ENCODE data around the gene DPEP1.
A peak's percentile ranks its signal among the peaks of the same experiment; 100 is the strongest.

The DPEP1 gene

DNA sequence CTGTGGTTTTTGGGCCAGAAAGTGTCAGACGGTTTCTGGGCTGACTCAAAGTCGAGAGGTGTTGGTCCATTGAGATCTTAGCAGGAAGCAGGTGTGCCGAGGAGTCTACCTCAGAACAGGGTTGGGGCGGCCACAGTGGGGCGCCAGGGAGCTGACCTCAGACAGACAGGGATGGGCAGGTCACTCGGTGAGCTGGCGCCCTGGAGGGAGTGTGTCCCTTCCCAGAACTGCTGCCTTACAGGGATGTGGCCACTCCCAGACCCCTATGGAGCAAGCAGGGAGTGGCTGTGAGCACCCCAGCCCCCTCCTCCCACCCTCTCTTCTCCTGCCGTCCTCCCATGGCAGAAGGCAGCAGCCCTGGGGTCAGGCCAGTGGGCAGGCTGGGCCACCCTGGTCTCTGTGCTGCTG, 14.0 kb upstream of the DPEP1 start:
- peak in 1 of 2 donors; percentile 34 for DNase-seq

DNA sequence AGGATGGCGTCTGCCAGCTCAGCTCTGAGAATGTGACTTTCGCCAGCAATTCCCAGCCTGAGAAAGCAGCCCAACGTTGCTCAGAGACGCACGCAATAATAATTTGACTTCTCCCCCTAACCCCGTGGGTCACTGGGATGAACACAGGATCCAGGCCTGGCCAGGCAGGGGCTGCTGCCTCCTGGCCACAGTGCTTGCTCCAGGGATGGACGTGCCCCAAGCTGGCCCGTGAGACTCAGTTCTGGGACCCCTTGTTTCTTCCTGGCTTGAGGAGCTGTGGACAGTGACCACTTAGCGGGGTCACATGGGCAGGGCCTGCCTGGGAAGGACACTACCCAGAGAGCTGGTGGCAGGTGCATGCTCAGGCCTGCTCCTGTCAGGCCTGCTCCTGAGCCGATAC, 13.5 kb upstream of the DPEP1 start:
- no peak for DNase-seq

DNA sequence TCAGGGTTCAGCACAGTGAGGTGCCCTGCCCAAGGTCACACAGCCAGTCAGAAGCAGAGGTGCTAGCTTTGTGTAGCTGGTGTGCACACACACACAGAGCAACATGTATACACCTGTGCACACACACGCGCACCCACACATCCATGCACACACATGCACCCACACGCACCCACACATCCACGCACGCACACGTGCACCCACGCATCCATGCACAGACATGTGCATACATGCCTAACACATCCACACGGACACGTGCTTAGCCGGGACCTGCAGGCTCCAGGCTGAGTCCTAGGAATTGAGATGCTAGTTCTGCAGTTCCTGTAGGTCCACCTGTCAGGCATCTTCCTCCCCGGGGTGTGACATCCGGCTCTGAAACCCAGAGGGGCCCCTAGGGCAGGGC, 13.0 kb upstream of the DPEP1 start:
- DNase-seq: no peak

DNA sequence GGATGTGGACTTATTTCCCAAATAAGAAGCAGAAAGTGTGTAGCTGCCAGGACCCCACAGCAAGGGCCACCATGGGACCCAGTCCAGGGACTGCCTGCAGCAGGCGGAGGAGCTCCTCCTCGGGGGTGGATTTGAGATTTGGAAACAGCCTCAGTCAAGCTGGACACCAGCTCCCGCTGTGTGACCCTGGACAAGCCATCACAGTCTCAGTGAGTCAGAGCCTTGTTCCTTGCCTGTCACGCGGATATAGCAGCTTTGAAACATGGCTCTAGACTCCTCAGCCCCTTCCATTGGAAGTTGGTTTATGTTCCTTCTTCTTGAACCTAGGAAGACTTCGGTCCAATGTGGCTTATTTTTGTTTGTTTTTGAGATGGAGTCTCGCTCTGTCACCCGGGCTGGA, 12.5 kb upstream of the DPEP1 start:
- no peak for DNase-seq

DNA sequence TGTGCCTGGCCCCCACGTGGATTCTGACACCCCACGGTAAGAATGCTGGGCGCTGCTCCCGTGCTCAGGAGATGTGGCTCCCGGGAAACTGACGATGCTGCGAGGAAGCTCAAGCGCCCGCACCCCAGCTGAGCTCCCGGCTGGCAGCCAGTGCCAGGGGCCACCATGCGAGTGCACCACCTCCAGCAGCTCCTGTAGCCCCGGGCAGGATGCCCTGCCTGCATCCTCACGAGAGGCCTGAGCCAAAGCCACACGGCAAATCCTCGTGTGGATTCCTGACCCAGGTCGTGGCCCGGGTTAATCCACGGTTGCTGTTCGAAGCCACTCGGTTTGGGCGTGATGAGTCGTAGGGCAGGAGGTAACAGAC, 11.6 kb upstream of the DPEP1 start:
- DNase-seq: no peak

DNA sequence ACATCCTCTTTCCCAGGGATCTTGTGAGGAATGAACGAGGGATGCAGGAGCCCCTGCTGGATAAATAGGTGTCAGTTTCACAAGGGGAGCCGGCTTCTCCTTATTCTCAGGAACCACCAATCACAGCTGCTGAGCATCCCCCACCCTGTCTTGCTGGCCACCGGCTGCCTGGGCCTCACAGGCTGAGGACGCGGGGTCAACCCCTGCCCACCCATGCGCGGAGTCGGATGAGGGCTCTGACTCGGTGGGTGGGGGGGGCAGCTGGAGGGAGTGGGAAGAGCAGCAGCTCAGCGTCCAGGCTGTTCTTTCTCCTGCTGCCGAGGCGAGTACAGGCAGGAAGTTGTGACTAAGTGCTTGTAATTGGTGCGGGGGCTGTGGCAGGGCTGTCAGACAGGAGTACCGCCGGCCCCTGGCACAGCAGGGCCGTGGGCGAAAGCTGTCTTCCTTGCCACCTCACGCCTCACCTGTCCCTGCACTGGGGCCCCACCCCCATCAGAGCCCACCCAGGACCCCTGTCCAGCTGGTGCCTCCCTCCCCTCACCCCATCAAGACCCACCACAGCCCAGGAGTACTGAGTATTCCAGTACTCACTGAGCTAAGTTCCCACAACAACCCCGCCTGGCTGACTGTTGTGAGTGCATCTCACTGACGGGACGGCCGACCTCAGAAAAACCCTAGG, 11.0 kb upstream of the DPEP1 start:
- peak; percentile 51 to 55 for DNase-seq

DNA sequence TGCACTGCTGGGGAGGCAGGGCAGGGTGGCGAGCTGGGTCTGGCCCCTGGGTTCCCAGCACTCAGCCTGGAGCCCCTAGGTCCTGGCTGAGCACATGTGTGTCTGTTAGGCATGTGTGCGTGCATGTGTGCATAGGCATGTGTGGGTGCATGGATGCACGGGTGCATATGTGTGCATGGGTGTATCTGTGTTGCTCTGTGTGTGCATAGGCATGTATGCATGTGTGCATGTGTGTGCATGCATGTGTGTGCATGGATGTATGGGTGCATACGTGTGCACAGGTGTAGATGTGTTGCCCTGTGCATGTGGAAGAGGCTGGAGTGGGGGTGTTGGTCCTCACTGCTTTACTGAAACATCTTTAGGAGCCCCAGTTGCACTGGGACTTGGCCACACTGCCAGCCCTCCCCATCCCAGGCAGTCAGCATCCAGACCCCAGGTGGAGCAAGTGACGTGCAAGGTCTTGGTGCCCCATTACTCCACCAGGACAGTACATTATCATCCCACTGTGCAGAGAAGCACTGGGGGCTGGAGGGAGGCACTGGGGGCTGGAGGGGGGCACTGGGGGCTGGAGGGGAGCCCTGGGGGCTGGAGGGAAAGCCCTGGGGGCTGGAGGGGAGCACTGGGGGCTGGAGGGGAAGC, 10.4 kb upstream of the DPEP1 start:
- DNase-seq: no peak

DNA sequence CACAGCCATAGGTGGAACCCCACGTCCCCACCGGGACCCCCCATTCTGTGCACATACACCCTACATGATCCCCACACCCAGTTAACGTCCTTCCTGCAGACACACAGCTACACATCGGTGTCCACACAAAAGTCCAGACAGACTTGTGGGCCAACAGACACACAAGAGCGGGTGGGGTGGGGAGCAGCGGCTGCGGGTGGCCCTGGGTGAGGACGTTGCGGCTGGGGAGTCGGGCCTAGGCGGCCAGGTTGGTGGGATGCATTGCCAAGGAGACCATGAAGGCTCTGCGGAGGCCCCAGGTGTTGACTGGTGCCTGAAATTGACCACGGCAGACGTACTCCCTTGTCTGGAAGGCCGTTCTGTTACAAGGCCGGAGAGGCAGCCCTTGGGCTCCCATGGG, 8.7 kb upstream of the DPEP1 start:
- DNase-seq: no peak

DNA sequence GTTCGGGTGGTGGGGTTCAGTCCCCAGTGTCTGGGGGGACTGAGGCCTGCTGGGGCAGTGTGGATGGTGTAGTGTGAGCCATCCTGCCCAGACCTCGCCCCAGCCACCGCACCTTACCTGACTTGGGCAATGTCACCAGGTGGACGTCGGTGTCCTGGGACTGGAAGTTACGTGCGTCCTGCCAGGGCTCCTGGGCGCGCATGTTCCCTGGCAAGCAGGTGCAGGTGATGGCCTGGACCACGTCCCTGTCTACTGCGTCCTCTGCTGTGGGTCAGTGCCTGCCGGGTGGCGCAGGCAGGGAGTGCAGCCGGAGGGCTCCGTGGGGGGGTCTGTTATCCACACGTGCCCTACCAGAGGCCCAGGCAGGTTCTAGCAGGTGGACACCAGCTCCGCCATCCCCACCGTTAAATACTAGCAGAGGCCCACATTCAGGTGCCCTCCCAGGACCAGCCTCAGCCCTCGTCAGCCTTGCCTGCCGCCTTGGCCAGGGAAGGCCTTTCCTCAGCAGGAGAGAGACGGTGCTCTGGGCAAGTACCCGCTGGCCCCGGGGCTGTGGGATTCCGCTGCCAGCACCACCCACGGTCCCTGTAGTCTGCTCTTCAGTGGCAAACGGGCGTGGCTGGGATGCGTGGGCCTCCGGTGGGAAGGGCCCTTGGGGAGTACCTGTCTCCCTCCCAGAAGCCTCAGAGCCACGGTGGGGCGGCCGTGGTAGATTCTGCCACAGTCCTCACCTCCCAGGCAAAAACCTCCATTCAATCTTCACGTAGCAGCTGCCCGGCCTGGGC, 8.1 kb upstream of the DPEP1 start:
- no peak for DNase-seq

DNA sequence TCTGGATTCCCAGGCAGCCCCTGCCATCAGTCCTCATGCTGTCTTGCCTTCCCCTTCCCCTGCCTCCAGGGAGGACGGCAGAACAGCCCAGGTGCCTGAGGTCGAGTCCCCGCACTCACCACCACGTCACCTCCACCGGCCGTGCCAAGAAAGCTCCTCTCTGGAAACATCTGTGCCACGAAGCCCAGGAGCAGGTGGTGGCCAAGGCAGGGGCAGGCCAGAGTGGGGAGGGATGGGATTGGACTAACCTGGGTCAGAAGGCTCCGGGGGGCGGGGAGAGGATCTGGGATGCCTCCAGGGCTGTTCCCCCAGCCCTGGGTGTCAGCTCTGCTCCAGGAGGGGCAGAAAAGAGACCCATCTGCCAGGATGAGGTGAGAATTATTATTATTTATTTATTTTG, 7.4 kb upstream of the DPEP1 start:
- DNase-seq: no peak

DNA sequence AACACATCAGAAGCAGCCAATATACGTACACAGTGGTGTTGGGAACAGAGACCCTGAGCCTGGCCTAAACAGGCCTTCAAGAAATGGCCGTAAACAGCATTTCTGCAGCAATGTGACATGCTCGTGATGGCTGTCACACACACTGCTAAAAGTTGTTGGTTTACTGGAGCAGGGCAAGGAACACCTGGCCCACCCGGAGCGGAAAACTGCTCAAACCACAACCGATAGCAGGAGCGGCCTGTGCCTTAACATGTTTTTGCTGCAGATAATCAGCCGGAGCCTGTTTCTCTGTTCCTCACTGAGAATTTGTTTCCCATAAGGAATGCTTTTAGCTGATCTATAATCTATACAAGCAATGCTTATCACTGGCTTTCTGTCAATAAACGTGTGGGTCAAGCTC, 6.0 kb upstream of the DPEP1 start:
- DNase-seq: no peak

DNA sequence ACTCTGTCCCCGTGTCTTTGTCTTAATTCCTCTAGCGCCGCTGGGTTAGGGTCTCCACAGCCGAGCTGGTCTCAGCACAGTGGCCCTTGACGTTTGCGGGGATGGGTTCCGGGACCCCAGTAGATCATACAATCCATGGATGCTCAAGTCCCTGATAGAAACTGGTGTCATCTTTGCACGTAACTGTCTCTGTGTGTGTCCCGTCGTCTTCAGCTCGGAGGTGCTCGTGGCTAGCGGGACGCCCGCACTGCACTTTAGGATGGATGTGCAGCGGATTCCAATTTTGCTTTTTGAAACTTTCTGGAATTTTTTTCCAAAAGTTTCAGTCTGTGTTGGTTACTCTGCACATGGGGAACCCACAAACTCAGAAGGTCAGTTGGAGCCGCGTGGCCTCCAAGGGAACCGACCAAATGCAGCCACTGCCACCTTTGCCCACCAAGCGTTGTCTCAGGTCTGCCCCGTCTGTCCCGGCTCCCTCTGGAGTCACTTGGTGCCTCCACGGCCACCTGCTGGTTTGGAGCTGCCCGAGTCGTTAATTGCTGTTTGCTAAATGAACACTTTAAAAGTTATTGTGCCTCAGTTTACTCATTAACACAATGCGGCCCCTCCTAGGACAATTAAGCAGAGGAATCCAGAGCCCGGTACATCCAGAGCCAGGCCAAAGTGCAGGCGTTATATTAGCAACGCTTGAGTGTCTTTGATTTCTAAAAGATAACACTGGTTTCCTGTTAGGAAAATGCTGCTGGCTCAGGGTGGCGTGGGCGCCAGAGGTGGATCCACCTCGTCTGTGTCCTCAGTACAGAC, 5.3 kb upstream of the DPEP1 start:
- no peak for DNase-seq

DNA sequence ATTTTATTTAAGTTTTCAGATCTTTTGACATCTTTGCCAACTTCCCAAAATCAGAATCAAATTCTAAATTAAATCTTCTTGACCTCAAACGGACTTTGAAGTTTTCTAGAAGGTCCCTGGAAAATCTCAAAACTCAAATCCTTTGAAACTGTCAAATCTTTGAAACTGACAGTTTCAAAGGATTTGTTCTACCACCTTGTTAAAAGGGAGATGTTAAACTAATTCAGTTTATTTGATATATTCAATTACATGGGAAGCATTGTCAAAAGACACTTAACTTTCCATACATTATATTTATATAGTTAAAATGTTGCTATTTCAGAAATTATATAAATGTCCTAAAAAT, 3.4 kb upstream of the DPEP1 start:
- DNase-seq: no peak

DNA sequence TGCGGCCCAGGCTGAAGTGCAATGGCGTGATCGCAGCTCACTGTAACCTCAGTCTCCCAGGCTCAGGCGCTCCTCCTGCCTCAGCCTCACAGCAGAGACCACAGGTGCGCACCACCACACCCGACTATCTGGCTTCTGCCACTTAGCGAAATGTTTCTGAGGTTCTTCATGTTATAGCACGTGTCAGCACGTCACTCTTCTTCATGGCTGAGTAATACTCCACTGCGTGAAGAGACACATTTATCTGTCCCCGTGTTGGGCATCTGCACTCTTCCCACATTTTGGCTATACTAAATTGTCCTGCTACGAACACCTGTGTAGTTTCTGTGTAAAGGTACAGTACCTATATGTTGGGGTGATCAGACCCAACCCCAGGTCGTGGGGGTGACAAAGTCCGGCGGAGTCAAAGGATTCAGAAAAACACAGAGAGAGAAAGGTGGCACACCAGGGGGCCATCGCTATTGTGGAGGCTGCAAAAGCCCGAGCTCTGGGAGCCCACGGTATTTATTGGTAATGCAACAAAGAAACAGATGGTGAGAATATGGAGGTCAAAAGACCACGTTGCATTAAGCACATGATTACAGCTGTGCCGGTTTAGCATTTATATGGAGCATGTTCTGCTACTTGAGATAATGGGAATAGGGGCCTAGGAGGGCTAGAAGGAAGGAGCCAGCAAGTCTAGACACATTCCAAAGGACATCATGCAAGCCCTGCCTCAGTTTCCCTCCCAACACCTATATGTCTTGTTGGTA, 851 bp upstream of the DPEP1 start:
- no peak for DNase-seq

DNA sequence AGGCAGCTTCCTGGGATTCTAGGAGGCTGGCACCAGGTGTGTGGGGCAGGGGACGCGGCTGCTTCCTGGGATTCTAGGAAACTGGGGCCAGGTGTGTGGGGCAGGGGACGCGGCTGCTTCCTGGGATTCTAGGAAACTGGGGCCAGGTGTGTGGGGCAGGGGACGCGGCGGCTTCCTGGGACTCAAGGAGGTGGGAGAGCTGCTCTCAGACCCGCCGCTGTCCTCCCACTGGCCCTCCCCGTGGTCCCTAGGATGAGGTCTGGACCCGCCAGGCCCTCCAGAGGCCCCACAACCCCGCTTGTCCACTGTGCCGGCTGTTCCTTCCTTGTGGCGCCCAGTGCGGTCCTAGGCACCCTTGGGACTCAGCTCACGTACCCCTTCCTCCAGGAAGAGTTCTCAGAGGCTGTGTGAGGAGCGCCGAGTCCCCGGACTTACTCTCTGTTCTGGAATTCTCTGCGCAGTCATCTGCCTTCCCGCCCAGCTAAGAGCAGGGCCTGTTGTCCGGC, 565 bp downstream of the DPEP1 start:
- no peak for DNase-seq

DNA sequence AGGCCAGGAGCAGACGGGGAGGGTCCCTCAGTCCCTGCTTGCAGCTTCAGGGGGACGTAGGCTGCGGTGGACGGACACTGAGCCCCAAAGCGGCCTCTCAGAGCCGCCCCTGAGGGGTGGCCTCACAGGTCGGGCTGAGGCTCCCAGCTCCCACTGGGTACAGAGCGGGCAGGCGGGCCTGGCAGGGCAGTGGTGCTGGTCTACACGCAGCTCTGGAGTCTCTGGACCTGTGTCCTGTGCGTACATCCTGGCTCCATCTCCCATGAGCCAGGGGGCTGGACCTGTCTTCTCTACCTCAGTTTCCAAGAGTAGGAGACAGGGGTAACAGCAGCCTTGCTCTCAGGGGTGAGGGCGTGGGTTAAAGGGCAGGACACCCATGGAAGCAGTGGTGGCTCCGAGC, 1.7 kb downstream of the DPEP1 start:
- no peak for DNase-seq

DNA sequence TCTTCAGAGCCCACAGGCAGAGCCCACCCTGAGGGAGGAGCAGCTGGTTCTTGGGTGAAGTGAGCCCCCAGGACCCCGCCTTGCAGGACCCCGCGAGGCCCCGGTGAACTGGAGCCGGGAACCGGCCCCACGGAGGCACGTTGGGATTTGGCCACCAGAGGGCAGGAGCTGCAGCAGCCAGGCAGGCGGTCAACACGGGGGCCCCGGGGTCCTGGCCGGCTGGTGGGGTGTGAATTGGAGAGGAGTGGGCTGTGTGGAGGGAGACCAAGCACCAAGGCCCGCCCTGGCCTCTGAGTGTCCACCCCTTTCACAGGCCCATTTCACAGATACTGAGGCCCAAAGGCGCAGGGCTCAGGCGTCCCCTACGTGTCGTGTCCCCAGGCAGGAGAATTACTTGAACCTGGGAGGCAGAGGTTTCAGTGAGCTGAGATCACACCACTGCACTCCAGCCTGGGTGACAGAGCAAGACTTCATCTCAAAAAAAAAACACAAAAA, 2.2 kb downstream of the DPEP1 start:
- DNase-seq: peak in 1 of 2 donors; percentile 49

DNA sequence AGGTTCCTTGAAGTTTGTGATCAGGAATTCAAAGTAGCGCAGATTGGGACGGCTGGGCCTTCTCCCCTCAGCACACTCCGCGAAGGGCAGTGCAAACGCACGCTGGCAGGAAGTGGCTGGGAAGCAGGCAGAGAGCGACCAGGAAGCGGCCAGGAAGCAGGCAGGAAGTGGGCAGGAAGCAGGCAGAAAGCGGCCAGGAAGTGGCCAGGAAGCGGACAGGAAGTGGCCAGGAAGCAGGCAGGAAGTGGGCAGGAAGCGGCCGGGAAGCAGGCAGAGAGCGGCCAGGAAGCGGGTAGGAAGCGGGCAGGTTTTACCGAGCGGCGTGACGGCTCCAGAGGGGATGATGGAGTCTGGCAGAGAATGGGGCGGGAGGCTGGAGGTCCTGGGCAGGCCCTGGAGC, 3.2 kb downstream of the DPEP1 start:
- DNase-seq: no peak

DNA sequence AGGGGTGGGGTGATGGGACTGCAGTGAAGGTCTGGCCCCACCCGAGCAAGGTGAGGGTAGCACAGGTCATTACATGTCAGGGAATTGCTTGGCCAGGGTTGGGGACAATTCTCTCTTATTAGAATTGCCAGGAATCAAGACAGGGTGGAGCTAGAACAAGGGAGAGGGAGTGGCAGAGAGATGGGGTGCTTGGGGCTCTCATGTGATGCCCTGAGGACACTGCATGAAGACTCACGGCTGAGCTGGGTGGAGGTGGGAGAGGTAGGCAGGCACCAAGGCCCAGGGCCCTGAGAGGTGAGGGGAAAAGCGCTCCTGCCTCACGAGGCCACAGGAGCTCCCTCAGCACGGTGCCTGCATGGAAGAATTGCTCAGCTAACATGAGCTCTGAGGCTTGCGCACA, 3.6 kb downstream of the DPEP1 start:
- DNase-seq: no peak

DNA sequence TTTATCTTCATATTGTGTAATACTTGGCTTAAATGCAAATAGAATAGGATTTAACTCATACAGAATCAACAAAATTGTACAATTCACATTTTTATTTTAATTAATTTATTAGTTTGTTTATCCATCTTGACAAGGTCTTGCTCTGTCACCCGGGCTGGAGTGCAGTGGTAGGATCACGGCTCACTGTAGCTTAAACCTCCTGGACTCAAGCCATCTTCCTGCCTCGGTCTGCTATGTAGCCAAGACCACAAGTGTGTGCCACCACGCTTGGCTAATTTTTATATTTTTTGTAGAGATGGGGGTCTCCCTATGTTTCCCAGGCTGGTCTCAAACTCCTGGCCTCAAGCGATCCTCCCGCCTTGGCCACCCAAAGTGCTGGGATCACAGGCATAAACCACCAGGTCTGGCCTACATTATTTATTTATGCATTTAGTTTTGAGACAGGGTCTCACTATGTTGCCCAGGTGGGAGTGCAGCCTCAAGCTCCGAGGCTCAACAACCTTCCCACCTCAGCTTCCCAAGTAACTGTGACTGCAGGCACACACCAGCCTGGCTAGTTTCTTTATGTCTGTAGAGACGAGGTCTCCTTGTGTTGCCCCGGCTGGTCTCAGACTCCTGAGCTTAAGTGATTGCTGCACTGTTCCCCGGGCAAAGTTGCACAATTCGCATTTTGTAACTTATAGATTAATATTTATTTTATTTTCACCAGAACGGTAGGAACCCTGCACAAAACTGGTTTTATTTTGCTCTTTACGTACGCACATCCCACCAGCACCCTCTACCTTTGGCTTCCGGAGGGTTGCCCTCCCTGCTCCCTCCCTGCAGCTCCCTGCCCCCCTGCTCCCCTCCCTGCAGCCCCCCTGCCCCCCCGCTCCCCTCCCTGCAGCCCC, 4.9 kb downstream of the DPEP1 start:
- no peak for DNase-seq

DNA sequence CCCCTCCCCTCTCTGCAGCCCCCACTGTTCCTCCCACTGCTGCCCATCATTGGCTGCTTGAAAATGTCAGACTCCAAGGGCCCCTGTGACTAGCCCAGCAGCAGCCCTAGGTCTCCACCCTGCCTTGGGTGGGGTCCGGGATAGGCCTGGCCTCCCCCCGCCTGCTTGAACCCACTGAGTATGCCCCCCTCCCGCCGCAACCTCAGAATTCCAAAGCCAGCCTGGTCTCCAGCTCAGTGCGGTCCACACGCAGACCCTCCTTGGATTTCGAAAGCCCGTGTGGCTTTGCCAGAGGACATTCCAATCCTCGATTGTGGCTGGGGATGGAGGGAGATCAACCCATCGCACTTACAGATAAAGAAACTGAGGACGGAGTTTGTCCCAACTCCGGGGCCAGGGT, 6.4 kb downstream of the DPEP1 start:
- DNase-seq: no peak
